GM23338 (cell line): Measurements from ENCODE around the gene SF1. TPM values are rescaled to one million over a fixed set of nuclear protein-coding genes. Genes with fewer than 3 reads are reported as not detected.
A peak's percentile ranks its signal among the peaks of the same experiment; 100 is the strongest.

Experiments
- ATAC-seq: fragments of 200-7000 bp; cut with Tn5 transposase; 3 replicates; pipeline ENCODE4 v1.9.1; 2020
- DNase-seq: peaks from one replicate; pipeline ENCODE4 v3.0.0-alpha.2; 2015; ENCODE audit warnings: low spot score
- H2AFZ ChIP-seq: fragments of 200-600 bp; sonication (generic); 2 replicates; pipeline ENCODE4 v1.8.0; 2016; ENCODE audit warnings: antibody characterized with exemption, mild to moderate bottlenecking, moderate library complexity
- H3F3A ChIP-seq: fragments of 200-600 bp; sonication (generic); replicated peaks from 2 replicates; pipeline ENCODE4 v1.8.0; 2017; ENCODE audit warnings: antibody characterized with exemption, mixed run types, low read depth
- H3K27ac ChIP-seq: fragments of 200-600 bp; sonication (generic); 2 replicates; pipeline ENCODE4 v1.6.1; 2016; ENCODE audit warnings: low read depth
- H3K27me3 ChIP-seq: fragments of 200-600 bp; sonication (generic); 2 replicates; pipeline ENCODE4 v1.8.0; 2016; ENCODE audit warnings: mild to moderate bottlenecking, mixed run types, moderate library complexity; ENCODE audit not compliant: insufficient read depth
- H3K36me3 ChIP-seq: fragments of 200-600 bp; sonication (generic); 2 replicates; pipeline ENCODE4 v1.8.0; 2016; ENCODE audit warnings: mild to moderate bottlenecking; ENCODE audit not compliant: insufficient read depth
- H3K4me1 ChIP-seq: fragments of 200-600 bp; sonication (generic); 2 replicates; pipeline ENCODE4 v1.8.0; 2016; ENCODE audit warnings: mild to moderate bottlenecking, moderate library complexity; ENCODE audit not compliant: insufficient read depth
- H3K4me2 ChIP-seq: fragments of 200-600 bp; sonication (generic); 2 replicates; pipeline ENCODE4 v1.7.1; 2017; ENCODE audit warnings: mixed run types
- H3K4me3 ChIP-seq: fragments of 200-600 bp; sonication (generic); 2 replicates; pipeline ENCODE4 v1.6.1; 2016; ENCODE audit warnings: mixed run types
- H3K79me2 ChIP-seq: fragments of 200-600 bp; sonication (generic); replicated peaks from 2 replicates; pipeline ENCODE4 v1.8.0; 2017; ENCODE audit warnings: mild to moderate bottlenecking; ENCODE audit not compliant: insufficient read depth
- H3K9me2 ChIP-seq: fragments of 200-600 bp; sonication (generic); 2 replicates; pipeline ENCODE4 v1.8.0; 2017; ENCODE audit not compliant: insufficient read depth
- H4K20me1 ChIP-seq: fragments of 200-600 bp; sonication (generic); replicated peaks from 2 replicates; pipeline ENCODE4 v1.8.0; 2017; ENCODE audit warnings: mild to moderate bottlenecking; ENCODE audit not compliant: insufficient read depth
- H3K27ac Mint-ChIP-seq: 2 replicates; pipeline ENCODE4 v1.8.0; 2020; ENCODE audit warnings: inconsistent platforms, mild to moderate bottlenecking, moderate library complexity, mixed read lengths
- H3K27me3 Mint-ChIP-seq: 3 replicates; pipeline ENCODE4 v1.8.0; 2022; ENCODE audit warnings: low read depth, mild to moderate bottlenecking, moderate library complexity, mixed read lengths, inconsistent platforms; ENCODE audit not compliant: insufficient read depth, poor library complexity
- H3K36me3 Mint-ChIP-seq: 3 replicates; pipeline ENCODE4 v1.8.0; 2021; ENCODE audit warnings: low read depth, mild to moderate bottlenecking, inconsistent platforms, moderate library complexity, mixed read lengths
- H3K4me1 Mint-ChIP-seq: 3 replicates; pipeline ENCODE4 v1.8.0; 2020; ENCODE audit warnings: mild to moderate bottlenecking, inconsistent platforms, mixed read lengths
- H3K4me3 Mint-ChIP-seq: 3 replicates; pipeline ENCODE4 v1.8.0; 2021; ENCODE audit warnings: moderate library complexity, mild to moderate bottlenecking, inconsistent platforms, mixed read lengths
- H3K9me3 Mint-ChIP-seq: 3 replicates; pipeline ENCODE4 v1.8.0; 2020; ENCODE audit warnings: moderate library complexity, mild to moderate bottlenecking, inconsistent platforms, mixed read lengths
- ETS1 ChIP-seq: IDR thresholded peaks from 2 replicates; pipeline ENCODE4 v1.6.1; 2016; ENCODE audit warnings: antibody characterized with exemption
- EZH2phosphoT487 ChIP-seq: fragments of 200-600 bp; sonication (generic); IDR thresholded peaks from one replicate; pipeline ENCODE4 v1.8.1; 2018; ENCODE audit warnings: antibody characterized with exemption; ENCODE audit not compliant: unreplicated experiment
- JUNB ChIP-seq: IDR thresholded peaks from one replicate; pipeline ENCODE4 v1.6.1; 2016; ENCODE audit warnings: antibody characterized with exemption; ENCODE audit not compliant: unreplicated experiment
- STAT1 ChIP-seq: IDR thresholded peaks from one replicate; pipeline ENCODE4 v1.6.1; 2016; ENCODE audit warnings: antibody characterized with exemption; ENCODE audit not compliant: unreplicated experiment
- ZNF114 ChIP-seq: fragments of 250-450 bp; sonication (Bioruptor Pico); IDR thresholded peaks from 2 replicates; pipeline ENCODE4 v1.5.0; 2020; ENCODE audit warnings: mild to moderate bottlenecking, moderate library complexity
- polyA plus RNA-seq: library from polyadenylated mRNA; unstranded; fragments of >200 nt; fragmentation: Nextera tagmentation; extraction: Ambion mirVana; gene quantifications from 2 replicates; pipeline ENCODE4 v1.2.1, GENCODE V29; 2016
- total RNA-seq: library from RNA; depleted of rRNA; stranded (reverse); fragments of >200 nt; shearing (Covaris generic); gene quantifications from 2 replicates; pipeline ENCODE4 v1.2.3, GENCODE V29; 2014
- TF ChIP-seq, protein P1 (sequence below), 2 experiments: fragments of 200-600 bp in 1 of 2; sonication (generic) in 1 of 2; conservative IDR thresholded peaks; 2 replicates each; pipeline versions ENCODE4 v1.5.1 to v1.6.1; 2016 to 2017; ENCODE audit warnings: antibody characterized with exemption in 2 of 2, low read depth in 2 of 2, mild to moderate bottlenecking in 2 of 2, moderate library complexity in 1 of 2
- TF ChIP-seq, protein P2 (sequence below): IDR thresholded peaks from one replicate; pipeline ENCODE4 v1.6.1; 2018; ENCODE audit warnings: antibody characterized with exemption; ENCODE audit not compliant: unreplicated experiment

Gene SF1
- total and polyA plus RNA-seq, 2 experiments from 2014 or later = 76.9 to 252 TPM

DNA sequence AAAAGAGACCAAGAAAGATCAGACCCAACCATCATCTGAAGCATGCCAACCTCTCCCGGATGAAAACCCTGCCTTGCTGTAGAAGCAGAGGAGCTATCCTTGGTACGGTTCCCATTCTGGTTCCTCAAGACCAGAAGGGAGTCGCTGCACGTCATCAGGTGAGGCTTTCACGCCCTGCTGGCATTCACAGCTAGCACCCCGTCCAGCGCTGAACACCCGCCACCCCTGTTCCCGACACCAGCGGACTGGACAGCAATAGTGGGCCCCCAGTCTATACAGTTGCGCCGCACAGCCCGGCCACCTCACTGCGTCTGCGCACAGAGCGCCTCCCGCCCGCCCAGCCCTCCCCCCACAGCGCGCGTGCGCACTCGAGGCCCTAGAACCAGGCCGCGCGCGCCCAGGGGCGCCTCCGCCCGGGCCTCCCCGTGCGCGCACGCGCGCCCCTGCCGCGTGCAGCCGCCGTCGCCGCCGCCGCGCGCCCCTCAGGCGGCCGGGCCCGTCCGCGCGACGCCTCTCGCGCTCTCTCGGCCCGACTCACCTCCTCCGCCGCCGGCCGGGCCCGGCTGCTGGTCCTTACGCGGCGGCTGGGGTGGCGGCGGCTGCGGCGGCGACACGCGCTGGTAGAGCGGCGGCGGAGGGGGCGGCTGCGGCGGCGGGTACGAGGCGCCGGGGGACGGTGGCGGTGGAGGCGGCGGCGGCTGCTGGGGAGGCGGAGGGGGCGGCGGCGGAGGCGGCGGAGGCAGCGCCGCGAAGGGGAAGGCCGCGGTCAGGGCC lies 706 bp downstream of the SF1 start:
- H3K79me2 ChIP-seq = peaks cover 57% of the 10 kb centered on the region
- peaks cover 46% of the 10 kb centered on the region for H3K36me3 ChIP-seq

GRCh38 chr11:64776875-64777274 lies 1.5 kb downstream of the SF1 start:
- H4K20me1 ChIP-seq = peaks cover 54% of the 10 kb centered on the region
- H3K4me1 ChIP-seq = peaks cover 10% of the 10 kb centered on the region
- H3K4me3 ChIP-seq = peak overlapping the region; percentile 94
- peaks cover 57% of the 10 kb centered on the region for H3K36me3 Mint-ChIP-seq
- peaks cover 56% of the 10 kb centered on the region for H3F3A ChIP-seq
- H3K27ac Mint-ChIP-seq = peak overlapping the region; percentile 97
- ATAC-seq (no peak), DNase-seq (no peak)
- H3K9me3 Mint-ChIP-seq = no peaks in the 10 kb centered on the region; the same call in 2 of the 3 replicates
- peaks cover 35% of the 10 kb centered on the region for H3K4me1 Mint-ChIP-seq
- no peak overlapping the region for H2AFZ ChIP-seq
- peak overlapping the region; percentile 94 for H3K4me3 Mint-ChIP-seq
- peaks cover 65% of the 10 kb centered on the region for H3K79me2 ChIP-seq
- H3K4me2 ChIP-seq = peak overlapping the region; percentile 100
- peaks cover 53% of the 10 kb centered on the region for H3K36me3 ChIP-seq
- peak overlapping the region; percentile 60 for H3K27ac ChIP-seq
- H3K27me3 ChIP-seq = no peaks in the 10 kb centered on the region
- no peak for TF ChIP-seq ETS1
- TF ChIP-seq JUNB = no peak
- TF ChIP-seq EZH2phosphoT487 = no peak
- TF ChIP-seq, protein P1, sequence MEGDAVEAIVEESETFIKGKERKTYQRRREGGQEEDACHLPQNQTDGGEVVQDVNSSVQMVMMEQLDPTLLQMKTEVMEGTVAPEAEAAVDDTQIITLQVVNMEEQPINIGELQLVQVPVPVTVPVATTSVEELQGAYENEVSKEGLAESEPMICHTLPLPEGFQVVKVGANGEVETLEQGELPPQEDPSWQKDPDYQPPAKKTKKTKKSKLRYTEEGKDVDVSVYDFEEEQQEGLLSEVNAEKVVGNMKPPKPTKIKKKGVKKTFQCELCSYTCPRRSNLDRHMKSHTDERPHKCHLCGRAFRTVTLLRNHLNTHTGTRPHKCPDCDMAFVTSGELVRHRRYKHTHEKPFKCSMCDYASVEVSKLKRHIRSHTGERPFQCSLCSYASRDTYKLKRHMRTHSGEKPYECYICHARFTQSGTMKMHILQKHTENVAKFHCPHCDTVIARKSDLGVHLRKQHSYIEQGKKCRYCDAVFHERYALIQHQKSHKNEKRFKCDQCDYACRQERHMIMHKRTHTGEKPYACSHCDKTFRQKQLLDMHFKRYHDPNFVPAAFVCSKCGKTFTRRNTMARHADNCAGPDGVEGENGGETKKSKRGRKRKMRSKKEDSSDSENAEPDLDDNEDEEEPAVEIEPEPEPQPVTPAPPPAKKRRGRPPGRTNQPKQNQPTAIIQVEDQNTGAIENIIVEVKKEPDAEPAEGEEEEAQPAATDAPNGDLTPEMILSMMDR (conservative IDR thresholded peaks at IDR 0.05; ENCODE audit: low read depth in 2 of 2) = no peak
- no peak for TF ChIP-seq STAT1
- H3K9me2 ChIP-seq = no peaks in the 10 kb centered on the region
- peaks cover 18% of the 10 kb centered on the region for H3K27me3 Mint-ChIP-seq

More for the DNA sequence above, 706 bp downstream of the SF1 start:
- H3K36me3 Mint-ChIP-seq = peaks cover 49% of the 10 kb centered on the region
- peaks cover 39% of the 10 kb centered on the region for H3K4me1 Mint-ChIP-seq
- peaks cover 12% of the 10 kb centered on the region for H3K4me1 ChIP-seq
- ATAC-seq = peak; percentile 3
- H3K27ac Mint-ChIP-seq = peak overlapping the region; percentile 97
- H3K9me3 Mint-ChIP-seq = no peaks in the 10 kb centered on the region; the same call in 2 of the 3 replicates
- no peaks in the 10 kb centered on the region for H3K9me2 ChIP-seq
- H3K4me3 ChIP-seq = peak overlapping the region; percentile 94
- peaks cover 46% of the 10 kb centered on the region for H4K20me1 ChIP-seq
- peak overlapping the region; percentile 94 for H3K4me3 Mint-ChIP-seq
- peak; percentile 80 for DNase-seq
- H3F3A ChIP-seq = peaks cover 49% of the 10 kb centered on the region
- peak overlapping the region; percentile 60 for H3K27ac ChIP-seq
- peaks cover 18% of the 10 kb centered on the region for H3K27me3 Mint-ChIP-seq
- TF ChIP-seq ZNF114 (CRISPR knock-in tag) = no peak
- TF ChIP-seq, protein P2, sequence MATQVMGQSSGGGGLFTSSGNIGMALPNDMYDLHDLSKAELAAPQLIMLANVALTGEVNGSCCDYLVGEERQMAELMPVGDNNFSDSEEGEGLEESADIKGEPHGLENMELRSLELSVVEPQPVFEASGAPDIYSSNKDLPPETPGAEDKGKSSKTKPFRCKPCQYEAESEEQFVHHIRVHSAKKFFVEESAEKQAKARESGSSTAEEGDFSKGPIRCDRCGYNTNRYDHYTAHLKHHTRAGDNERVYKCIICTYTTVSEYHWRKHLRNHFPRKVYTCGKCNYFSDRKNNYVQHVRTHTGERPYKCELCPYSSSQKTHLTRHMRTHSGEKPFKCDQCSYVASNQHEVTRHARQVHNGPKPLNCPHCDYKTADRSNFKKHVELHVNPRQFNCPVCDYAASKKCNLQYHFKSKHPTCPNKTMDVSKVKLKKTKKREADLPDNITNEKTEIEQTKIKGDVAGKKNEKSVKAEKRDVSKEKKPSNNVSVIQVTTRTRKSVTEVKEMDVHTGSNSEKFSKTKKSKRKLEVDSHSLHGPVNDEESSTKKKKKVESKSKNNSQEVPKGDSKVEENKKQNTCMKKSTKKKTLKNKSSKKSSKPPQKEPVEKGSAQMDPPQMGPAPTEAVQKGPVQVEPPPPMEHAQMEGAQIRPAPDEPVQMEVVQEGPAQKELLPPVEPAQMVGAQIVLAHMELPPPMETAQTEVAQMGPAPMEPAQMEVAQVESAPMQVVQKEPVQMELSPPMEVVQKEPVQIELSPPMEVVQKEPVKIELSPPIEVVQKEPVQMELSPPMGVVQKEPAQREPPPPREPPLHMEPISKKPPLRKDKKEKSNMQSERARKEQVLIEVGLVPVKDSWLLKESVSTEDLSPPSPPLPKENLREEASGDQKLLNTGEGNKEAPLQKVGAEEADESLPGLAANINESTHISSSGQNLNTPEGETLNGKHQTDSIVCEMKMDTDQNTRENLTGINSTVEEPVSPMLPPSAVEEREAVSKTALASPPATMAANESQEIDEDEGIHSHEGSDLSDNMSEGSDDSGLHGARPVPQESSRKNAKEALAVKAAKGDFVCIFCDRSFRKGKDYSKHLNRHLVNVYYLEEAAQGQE = peak; percentile 61
- H3K27me3 ChIP-seq = no peaks in the 10 kb centered on the region
- H2AFZ ChIP-seq = no peak overlapping the region
- H3K4me2 ChIP-seq = peak overlapping the region; percentile 100
